HCT116 (cell line): ENCODE data around the gene SLC31A1.

ENCODE experiments used
- EZH2 ChIP-seq: fragments of 200-600 bp; sonication (generic); IDR thresholded peaks from 2 replicates; pipeline ENCODE4 v1.6.1; 2017; ENCODE audit warnings: antibody characterized with exemption, mixed run types
- RAD21 ChIP-seq: IDR thresholded peaks from 2 replicates; pipeline ENCODE4 v1.6.1; 2012; ENCODE audit warnings: low read depth, mild to moderate bottlenecking
- TCF7L2 ChIP-seq: IDR thresholded peaks from 2 replicates; pipeline ENCODE4 v1.7.0; 2011; ENCODE audit warnings: borderline replicate concordance, inconsistent platforms; ENCODE audit not compliant: insufficient read depth, insufficient read length; ENCODE audit errors: extremely low read depth
- YY1 ChIP-seq: IDR thresholded peaks from 2 replicates; pipeline ENCODE4 v1.6.1; 2011; ENCODE audit warnings: low read length, low read depth, moderate library complexity, mild to moderate bottlenecking; ENCODE audit not compliant: insufficient replicate concordance; ENCODE audit errors: extremely low read depth
- TF ChIP-seq, protein P1 (sequence below), 3 experiments: fragments of 200-600 bp in 1 of 3; sonication (generic) in 1 of 3; IDR thresholded peaks in 2 of 3; conservative IDR thresholded peaks in 1 of 3; 2 replicates each; pipeline ENCODE4 v1.5.1; 2012 to 2017; ENCODE audit warnings: low read depth in 2 of 3, low read length in 2 of 3, antibody characterized with exemption in 1 of 3, borderline replicate concordance in 1 of 3, control low read depth in 1 of 3, mild to moderate bottlenecking in 1 of 3, mixed read lengths in 1 of 3, mixed run types in 1 of 3, moderate library complexity in 1 of 3; ENCODE audit not compliant: insufficient read depth in 1 of 3
- TF ChIP-seq, protein P2 (sequence below): IDR thresholded peaks from 2 replicates; pipeline ENCODE4 v1.6.1; 2012

DNA sequence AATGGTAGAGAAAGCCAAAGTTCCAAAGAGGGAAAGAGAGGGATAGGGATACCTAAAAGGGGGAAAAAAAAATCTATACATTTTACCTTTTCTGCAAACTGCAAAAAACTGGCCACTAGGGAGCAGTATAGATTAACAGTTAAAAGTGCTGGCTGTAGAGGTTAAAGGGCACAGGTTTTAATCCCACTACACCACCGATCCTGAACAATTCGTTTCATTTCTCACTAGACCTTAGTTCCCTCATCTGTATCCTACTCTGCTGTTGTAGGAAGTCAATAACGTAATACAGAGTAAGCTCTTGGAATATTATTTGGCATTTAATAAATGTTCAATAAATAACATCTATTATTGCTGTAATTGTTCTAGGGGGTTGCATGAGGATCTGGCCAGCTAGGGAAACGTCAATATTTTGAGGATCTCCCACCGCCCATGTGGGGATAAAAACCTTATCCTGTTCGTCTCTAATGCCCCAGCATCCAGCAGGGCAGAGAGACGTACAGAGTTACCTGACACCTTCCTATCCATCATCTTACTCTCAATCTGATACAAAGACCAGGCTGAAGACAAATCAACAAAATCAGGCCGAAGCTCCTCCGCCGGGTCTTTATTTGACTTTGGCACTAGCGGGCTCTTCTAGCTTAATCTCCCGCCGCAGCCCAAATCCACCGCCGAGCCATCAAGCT lies 53.3 kb downstream of the SLC31A1 start:
- TF ChIP-seq TCF7L2 (no peak), YY1 (no peak), EZH2 (no peak), RAD21 (peak; percentile 72)
- TF ChIP-seq, protein P1, sequence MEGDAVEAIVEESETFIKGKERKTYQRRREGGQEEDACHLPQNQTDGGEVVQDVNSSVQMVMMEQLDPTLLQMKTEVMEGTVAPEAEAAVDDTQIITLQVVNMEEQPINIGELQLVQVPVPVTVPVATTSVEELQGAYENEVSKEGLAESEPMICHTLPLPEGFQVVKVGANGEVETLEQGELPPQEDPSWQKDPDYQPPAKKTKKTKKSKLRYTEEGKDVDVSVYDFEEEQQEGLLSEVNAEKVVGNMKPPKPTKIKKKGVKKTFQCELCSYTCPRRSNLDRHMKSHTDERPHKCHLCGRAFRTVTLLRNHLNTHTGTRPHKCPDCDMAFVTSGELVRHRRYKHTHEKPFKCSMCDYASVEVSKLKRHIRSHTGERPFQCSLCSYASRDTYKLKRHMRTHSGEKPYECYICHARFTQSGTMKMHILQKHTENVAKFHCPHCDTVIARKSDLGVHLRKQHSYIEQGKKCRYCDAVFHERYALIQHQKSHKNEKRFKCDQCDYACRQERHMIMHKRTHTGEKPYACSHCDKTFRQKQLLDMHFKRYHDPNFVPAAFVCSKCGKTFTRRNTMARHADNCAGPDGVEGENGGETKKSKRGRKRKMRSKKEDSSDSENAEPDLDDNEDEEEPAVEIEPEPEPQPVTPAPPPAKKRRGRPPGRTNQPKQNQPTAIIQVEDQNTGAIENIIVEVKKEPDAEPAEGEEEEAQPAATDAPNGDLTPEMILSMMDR (IDR thresholded peaks at IDR 0.05 in 2 of 3, conservative IDR thresholded peaks at IDR 0.05 in 1 of 3; ENCODE audit: borderline replicate concordance in 1 of 3, insufficient read depth in 1 of 3, low read depth in 2 of 3, low read length in 2 of 3): peak; percentile 52 to 70 (median 55); a peak in 5 of 6 replicates
- TF ChIP-seq, protein P2, sequence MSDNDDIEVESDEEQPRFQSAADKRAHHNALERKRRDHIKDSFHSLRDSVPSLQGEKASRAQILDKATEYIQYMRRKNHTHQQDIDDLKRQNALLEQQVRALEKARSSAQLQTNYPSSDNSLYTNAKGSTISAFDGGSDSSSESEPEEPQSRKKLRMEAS: no peak
